ENCODE measurements around the gene PDCD2L.

PDCD2L gene

DNA sequence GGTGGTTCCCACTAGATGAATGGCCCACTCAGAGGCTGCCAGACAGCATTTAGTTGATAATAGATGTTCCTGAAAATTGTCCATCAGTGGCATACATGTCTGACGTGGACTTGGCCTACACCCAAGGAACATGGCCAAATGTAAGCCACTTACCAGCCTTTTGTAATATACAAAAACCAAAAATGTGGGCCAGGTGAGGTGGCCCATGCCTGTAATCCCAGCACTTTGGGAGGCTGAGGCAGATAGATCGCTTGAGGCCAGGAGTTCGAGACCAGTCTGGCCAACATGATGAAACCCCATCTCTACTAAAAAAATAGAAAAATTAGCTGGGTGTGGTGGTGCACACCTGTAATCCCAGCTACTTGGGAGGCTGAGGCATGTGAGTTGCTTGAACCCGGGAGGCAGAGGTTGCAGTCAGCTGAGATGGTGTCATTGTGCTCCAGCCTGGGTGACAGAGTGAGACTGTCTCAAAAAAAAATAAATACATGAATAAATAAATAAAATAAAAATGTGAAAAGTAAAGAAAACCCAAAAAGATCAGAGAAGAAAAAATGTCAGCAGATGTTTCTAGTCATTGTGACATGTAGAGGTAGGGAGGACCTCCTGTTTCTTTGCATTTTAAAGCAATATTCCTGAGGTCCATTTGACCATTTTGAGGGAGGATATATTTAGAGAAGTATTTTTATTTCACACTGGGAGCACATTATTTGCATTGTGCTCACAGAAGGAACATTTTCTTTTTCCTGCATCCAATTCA lies 70.2 kb downstream of the PDCD2L start:
- peak; percentile 26 for DNase-seq

DNA sequence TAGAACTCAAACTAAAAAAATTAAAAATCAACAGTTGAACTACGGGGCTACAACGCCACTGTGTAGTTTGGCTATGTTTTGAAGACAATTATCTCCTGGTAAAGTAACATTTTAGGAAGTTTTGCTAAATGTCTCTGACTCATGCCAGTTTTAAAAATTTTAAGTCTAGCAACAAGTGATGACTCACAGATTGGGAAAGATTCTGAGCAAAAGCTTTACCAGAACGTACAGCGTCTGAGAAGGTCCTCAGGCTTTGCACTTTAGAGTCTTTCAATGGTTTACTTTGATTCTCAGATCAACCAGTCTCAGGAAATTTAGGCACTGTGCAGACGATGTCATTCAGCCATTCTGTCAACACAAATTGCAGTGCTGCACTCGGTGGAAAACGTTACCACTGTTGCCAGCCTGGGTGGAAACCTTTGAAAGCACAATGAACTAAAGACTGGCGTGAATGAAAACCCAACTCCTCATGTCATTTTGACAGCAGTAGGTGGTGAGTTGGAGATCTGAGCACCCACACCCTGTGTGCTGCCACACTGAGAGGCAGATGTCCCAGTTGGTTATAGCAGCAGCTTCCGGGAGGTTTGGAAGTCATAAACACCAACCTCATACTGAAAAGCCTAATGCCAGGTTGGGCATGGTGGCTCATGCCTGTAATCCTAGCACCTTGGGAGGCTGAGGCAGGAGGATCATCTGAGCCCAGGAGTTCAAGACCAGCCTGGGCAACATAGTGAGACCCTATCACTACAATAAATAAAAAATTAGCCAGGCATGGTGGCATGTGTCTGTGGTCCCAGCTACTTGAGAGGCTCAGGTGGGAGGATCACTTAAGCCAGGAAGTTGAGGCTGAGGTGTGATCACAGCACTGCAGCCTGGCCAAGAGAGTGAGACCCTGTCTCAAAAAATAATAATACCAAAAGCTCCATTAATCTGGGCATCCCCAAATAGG lies 71.1 kb downstream of the PDCD2L start:
- DNase-seq = no peak

Data from NCI-H69 (cell line).